Neural progenitor cell (in vitro differentiated cells): Measurements from ENCODE around the gene TIAM2.

Source experiments
- EZH2 ChIP-seq: fragments of 200-600 bp; sonication (generic); IDR thresholded peaks from 2 replicates; pipeline ENCODE4 v1.6.1; 2017; ENCODE audit warnings: antibody characterized with exemption, mild to moderate bottlenecking, moderate library complexity
- EZH2phosphoT487 ChIP-seq: fragments of 200-600 bp; sonication (generic); IDR thresholded peaks from 2 replicates; pipeline ENCODE4 v1.6.1; 2017; ENCODE audit warnings: antibody characterized with exemption

GRCh38 chr6:155008625-155009024 is 13.5 kb downstream of the TIAM2 start:
- TF ChIP-seq EZH2phosphoT487 (no peak), EZH2 (no peak)
